Fibroblast of lung (primary cell): Measurements from ENCODE around the gene IGF2BP2. TPM values are rescaled to one million over a fixed set of nuclear protein-coding genes. Genes with fewer than 3 reads are reported as not detected.

Experiments used
- DNase-seq, 2 donors: peaks; one replicate each; pipeline versions ENCODE4 v3.0.0 to v3.0.0-alpha.2; 2010; ENCODE audit warnings: low read depth in 2 of 2
- H2AFZ ChIP-seq: 2 replicates; pipeline ENCODE4 v1.5.1; 2012; ENCODE audit warnings: low read length, control low read depth, inconsistent platforms
- H3K27ac ChIP-seq: 2 replicates; pipeline ENCODE4 v1.5.1; 2011; ENCODE audit warnings: low read length, control low read depth; ENCODE audit not compliant: insufficient read depth
- H3K27me3 ChIP-seq: 2 replicates; pipeline ENCODE4 v1.5.1; 2011; ENCODE audit warnings: mild to moderate bottlenecking, low read length; ENCODE audit not compliant: control insufficient read depth, insufficient read depth
- H3K36me3 ChIP-seq: 2 replicates; pipeline ENCODE4 v1.5.1; 2011; ENCODE audit warnings: low read length; ENCODE audit not compliant: control insufficient read depth, insufficient read depth
- H3K4me1 ChIP-seq: 2 replicates; pipeline ENCODE4 v1.5.1; 2011; ENCODE audit warnings: low read length; ENCODE audit not compliant: control insufficient read depth, insufficient read depth; ENCODE audit errors: extremely low read depth
- H3K4me2 ChIP-seq: 2 replicates; pipeline ENCODE4 v1.5.1; 2011; ENCODE audit warnings: low read length, control low read depth; ENCODE audit not compliant: insufficient read depth; ENCODE audit errors: extremely low read depth
- H3K4me3 ChIP-seq, 4 experiments: fragments of 200-600 bp in 1 of 4; sonication (generic) in 1 of 4; replicated peaks in 1 of 4; 2 replicates each; pipeline ENCODE4 v1.5.1; 2011 to 2016; ENCODE audit warnings: low read length in 4 of 4, low read depth in 3 of 4, mild to moderate bottlenecking in 3 of 4, control low read depth in 2 of 4, inconsistent platforms in 1 of 4, mixed read lengths in 1 of 4; ENCODE audit not compliant: insufficient read depth in 1 of 4; ENCODE audit errors: control extremely low read depth in 1 of 4
- H3K79me2 ChIP-seq: 2 replicates; pipeline ENCODE4 v1.5.1; 2012; ENCODE audit warnings: mild to moderate bottlenecking, low read length, inconsistent platforms; ENCODE audit not compliant: control insufficient read depth, insufficient read depth
- H3K9ac ChIP-seq: 2 replicates; pipeline ENCODE4 v1.5.1; 2011; ENCODE audit warnings: mild to moderate bottlenecking, low read length, control low read depth; ENCODE audit not compliant: insufficient read depth
- H3K9me3 ChIP-seq: 2 replicates; pipeline ENCODE4 v1.5.1; 2012; ENCODE audit warnings: low read depth, low read length; ENCODE audit not compliant: control insufficient read depth, insufficient read depth
- H4K20me1 ChIP-seq: 2 replicates; pipeline ENCODE4 v1.5.1; 2011; ENCODE audit warnings: low read length; ENCODE audit not compliant: control insufficient read depth, insufficient read depth; ENCODE audit errors: extremely low read depth
- EZH2 ChIP-seq: IDR thresholded peaks from 2 replicates; pipeline ENCODE4 v1.5.1; 2012; ENCODE audit warnings: low read length, control low read depth, mild to moderate bottlenecking; ENCODE audit errors: missing control alignments
- polyA plus RNA-seq, 2 donors: library from polyadenylated mRNA; depleted of rRNA in 1 of 2; stranded (reverse) in 1 of 2; unstranded in 1 of 2; fragments of >200 nt; gene quantifications; 2 replicates each; pipeline ENCODE4 v1.2.1, GENCODE V29; 2011 to 2012; ENCODE audit warnings: missing spikeins in 1 of 2
- total RNA-seq: library from RNA; depleted of rRNA; stranded (reverse); fragments of >200 nt; gene quantifications from 2 replicates; pipeline ENCODE4 v1.2.1, GENCODE V29; 2014
- TF ChIP-seq, protein P1 (sequence below), 2 donors: IDR thresholded peaks in 1 of 2; conservative IDR thresholded peaks in 1 of 2; 1 replicate in 1 of 2; 2 replicates in 1 of 2; pipeline ENCODE4 v1.5.1; 2011 to 2012; ENCODE audit warnings: low read length in 2 of 2, control low read depth in 1 of 2, inconsistent platforms in 1 of 2, low read depth in 1 of 2, mild to moderate bottlenecking in 1 of 2

Gene IGF2BP2
- total and polyA plus RNA-seq, 2 donors (not counting 1 experiment from before 2014, with no cell fraction given) = 5.5 to 46.1 TPM

DNA sequence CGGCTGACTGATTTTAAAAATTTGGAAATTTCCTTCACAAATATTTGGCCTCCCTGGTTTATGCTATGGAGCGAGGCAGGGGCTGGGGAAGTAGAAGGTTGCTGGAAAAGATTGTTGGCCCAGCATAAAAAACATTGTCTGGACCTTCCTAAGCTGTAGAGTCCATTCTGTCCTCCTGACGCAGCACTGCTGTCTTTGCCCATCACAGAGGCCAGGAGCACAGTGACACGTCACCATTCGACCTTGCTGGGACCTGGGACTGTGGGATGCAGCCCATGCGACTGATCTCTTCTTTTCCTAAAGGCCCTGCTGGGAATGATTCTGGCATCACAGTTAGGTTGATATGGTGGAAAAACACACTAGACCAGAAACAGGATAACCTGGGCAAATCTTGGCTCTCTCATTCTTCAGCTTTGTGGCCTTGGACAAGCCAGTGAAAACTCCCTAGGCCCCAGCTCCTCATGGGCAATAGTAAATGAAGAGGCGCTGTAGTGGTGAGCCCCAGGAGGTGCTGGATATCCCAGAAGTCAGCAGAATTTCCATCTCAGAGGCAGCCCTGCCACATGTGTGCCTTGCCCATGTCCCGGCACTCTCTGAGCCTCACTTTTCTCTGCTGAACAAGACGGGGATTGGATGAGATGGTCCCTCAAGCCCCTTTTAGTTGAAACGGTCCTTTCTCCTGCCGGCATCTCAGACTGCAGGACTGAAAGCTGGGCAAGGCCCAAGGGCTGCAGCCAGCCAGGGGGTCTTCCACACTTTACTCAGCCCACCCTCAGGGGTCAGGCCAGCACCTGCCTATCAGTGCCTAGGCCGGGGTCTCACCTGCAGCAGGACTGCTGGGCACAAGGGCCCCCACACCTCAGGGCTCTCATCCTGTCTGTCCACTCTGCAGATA is 169.2 kb downstream of the IGF2BP2 start:
- no peaks in the 10 kb centered on the region for H3K9me3 ChIP-seq
- peaks cover 21% of the 10 kb centered on the region for H3K36me3 ChIP-seq
- H3K27ac ChIP-seq = peak overlapping the region; percentile 79
- no peaks in the 10 kb centered on the region for H4K20me1 ChIP-seq
- no peaks in the 10 kb centered on the region for H3K27me3 ChIP-seq
- H3K9ac ChIP-seq = no peak overlapping the region
- no peak overlapping the region for H3K4me3 ChIP-seq
- H3K4me2 ChIP-seq = peak overlapping the region; percentile 51
- H2AFZ ChIP-seq = no peak overlapping the region
- peaks cover 38% of the 10 kb centered on the region for H3K4me1 ChIP-seq
- no peak for DNase-seq
- H3K79me2 ChIP-seq = no peaks in the 10 kb centered on the region
- TF ChIP-seq, protein P1, sequence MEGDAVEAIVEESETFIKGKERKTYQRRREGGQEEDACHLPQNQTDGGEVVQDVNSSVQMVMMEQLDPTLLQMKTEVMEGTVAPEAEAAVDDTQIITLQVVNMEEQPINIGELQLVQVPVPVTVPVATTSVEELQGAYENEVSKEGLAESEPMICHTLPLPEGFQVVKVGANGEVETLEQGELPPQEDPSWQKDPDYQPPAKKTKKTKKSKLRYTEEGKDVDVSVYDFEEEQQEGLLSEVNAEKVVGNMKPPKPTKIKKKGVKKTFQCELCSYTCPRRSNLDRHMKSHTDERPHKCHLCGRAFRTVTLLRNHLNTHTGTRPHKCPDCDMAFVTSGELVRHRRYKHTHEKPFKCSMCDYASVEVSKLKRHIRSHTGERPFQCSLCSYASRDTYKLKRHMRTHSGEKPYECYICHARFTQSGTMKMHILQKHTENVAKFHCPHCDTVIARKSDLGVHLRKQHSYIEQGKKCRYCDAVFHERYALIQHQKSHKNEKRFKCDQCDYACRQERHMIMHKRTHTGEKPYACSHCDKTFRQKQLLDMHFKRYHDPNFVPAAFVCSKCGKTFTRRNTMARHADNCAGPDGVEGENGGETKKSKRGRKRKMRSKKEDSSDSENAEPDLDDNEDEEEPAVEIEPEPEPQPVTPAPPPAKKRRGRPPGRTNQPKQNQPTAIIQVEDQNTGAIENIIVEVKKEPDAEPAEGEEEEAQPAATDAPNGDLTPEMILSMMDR (conservative IDR thresholded peaks at IDR 0.05 in 1 of 2, IDR thresholded peaks at IDR 0.05 in 1 of 2; ENCODE audit: low read depth in 1 of 2, low read length in 2 of 2) = no peak
- TF ChIP-seq EZH2 = no peak

DNA sequence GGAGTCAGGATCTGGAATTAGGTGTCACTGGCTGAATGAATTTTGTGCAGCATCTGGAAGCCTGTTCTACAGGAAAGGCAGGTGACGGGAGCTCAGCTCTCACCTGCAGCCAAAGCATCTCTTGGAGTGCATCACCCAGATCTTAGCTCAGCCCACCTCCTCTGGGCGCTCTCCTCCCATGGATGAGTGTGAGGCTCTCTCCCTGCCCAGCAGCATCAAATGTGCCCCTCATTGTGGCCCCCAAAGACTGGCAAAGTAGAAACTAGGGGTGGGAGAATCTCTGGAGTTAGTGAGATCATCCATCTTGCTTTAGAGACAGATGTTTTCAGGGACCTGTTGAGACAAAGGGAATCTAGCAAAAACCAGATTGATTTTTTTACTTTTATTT is 170.1 kb downstream of the IGF2BP2 start:
- Histone ChIP-seq H3K9me3 (no peaks in the 10 kb centered on the region), H3K9ac (no peak overlapping the region), H3K4me2 (no peak overlapping the region), H4K20me1 (no peaks in the 10 kb centered on the region), H3K27ac (no peak overlapping the region), H3K36me3 (peaks cover 21% of the 10 kb centered on the region), H3K4me3 (no peak overlapping the region), H3K79me2 (no peaks in the 10 kb centered on the region), H3K4me1 (peaks cover 29% of the 10 kb centered on the region), H3K27me3 (no peaks in the 10 kb centered on the region), H2AFZ (no peak overlapping the region)
- DNase-seq = no peak
- TF ChIP-seq, protein P1 (conservative IDR thresholded peaks at IDR 0.05 in 1 of 2, IDR thresholded peaks at IDR 0.05 in 1 of 2; ENCODE audit: low read depth in 1 of 2, low read length in 2 of 2) = no peak
- no peak for TF ChIP-seq EZH2

DNA sequence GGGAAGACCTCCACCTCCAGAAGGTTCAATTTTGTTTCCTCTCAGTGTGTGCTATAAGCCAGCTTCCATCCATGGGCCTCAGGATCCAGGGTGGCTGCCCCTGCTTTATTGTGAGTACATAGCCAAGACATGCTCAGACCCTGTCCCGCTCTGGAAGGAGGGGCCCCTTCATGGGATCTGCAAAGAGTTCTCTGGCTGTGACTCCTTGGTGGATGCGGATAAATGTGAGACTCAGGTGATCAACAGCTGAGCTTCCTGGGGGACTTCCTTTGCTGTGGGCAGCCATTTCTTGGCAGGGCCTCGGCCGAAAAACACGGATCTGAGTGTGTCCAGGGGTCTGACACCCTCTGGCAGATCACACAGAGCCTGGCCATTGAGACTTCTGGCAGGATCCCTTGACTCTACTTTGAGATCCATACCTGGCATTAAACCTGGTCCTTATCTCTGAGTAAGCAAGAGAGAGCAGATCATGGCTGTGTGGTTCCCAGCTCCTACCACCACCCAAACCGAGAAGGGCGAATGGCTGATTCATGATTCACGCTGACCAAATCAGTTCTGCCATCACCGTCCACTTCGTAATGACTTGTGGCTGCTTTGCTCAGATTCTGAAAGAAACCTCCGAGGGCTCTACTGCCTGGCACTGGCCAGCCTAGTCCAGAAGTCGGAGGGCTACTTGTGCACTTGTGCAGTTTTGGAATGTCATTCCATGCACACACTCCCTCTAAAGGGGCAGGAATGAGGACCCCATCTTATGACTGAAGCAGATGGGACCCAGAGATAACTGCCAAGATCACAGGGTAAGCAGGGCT is 170.7 kb downstream of the IGF2BP2 start:
- Histone ChIP-seq H2AFZ (no peak overlapping the region), H3K36me3 (peaks cover 21% of the 10 kb centered on the region), H3K4me2 (no peak overlapping the region), H3K9ac (no peak overlapping the region), H3K79me2 (no peaks in the 10 kb centered on the region), H4K20me1 (no peaks in the 10 kb centered on the region), H3K4me1 (peaks cover 25% of the 10 kb centered on the region), H3K27ac (no peak overlapping the region), H3K9me3 (no peaks in the 10 kb centered on the region), H3K4me3 (no peak overlapping the region), H3K27me3 (no peaks in the 10 kb centered on the region)
- DNase-seq = peak in 1 of 2 donors; percentile 70
- no peak for TF ChIP-seq EZH2
- TF ChIP-seq, protein P1 (conservative IDR thresholded peaks at IDR 0.05 in 1 of 2, IDR thresholded peaks at IDR 0.05 in 1 of 2; ENCODE audit: low read depth in 1 of 2, low read length in 2 of 2) = no peak
